Diencephalon (tissue), 1 donor: Measurements from ENCODE around the gene NAIF1. TPM values are rescaled to one million over a fixed set of nuclear protein-coding genes. Genes with fewer than 3 reads are reported as not detected.

Source experiments
- total RNA-seq: library from RNA; depleted of rRNA; stranded (reverse); fragments of >200 nt; gene quantifications from one replicate; pipeline ENCODE4 v1.2.3, GENCODE V29; 2014

NAIF1 gene
- 7.4 TPM for total RNA-seq

DNA sequence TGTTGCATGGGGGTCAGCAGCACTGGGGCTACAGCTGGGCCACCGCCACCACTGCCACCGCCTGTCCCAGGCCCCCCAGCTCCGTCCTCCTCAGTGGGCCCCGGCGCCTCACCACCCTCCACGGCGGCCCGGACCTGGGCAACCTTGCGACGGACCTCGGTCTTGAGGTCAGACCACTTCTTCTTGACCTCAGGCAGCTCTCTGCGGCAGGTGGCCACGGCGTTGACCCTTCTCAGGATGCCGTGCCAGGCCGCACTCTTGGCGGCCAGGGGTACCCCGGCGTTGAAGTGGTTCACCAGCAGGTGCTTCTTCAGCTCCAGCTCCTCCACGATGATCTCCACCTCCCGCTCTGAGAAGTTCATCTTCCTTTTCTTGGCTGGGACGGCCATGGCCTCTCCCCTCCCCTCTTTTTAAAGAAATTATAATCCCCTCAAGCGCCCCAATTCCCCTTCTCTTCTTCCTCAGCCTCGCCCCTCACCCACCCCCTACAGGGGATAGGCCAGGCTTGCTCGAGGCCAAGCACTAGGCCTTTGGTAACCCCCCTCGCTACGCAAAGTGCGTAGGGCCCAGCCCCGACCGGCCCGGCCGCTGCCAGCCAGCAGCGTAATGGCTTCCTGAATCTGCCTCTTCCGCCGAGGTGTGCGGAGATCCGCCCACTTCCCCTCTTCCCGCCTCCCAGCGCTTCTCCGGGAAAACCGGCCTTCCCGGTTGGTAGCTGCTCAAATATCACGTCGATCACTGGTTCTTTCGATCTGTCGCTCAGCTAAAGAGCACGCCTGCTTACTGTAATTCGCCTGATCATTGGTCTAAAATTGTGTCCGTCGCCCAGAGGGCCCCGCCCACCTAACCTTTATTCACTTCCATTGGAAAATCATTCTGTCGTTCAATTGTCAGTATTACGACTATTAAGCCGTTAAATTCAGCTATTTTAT is at the start of gene NAIF1:
Gene NAIF1 (minus strand): TSS at position 608 of the 932 bp plus-strand sequence. CDS start 219 bp downstream, at position 389.

DNA sequence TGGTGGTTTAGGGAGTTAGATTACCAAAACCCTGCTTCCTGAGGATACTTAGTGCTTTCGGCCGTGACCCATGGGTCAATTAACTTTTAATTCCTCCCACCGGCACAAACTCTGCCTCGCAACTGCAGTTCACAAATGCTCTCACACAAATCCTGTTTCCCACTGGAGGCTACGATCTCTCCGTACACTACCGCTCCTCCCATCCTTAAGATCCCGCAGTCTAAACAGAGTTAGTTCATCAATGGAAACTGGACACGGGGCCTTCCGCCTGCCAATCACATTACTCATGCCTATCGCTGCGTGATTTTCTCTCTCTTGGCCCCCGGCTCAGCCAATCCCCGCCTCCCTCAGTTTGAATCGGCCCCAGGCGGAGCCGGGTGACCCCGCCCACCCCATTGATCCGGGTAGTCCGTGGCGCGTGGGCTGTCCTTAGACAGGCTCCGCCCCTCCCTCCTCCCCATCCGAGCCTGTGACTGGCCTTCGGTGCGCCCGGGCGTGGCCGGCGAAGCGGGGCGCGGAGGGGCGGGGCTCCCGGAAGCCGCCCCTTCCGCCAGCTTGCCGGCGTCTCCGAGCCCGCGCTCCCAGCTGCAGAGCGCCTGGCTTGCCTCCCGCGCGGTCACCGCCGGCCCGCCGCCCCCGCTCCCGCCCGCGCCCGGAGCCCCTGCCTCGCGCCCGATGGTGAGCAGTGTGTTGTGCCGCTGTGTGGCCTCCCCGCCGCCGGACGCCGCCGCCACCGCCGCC is 695 bp upstream of the NAIF1 start, which contains the start of gene SLC25A25:
Gene SLC25A25 (plus strand): TSS at position 588 of the 741 bp plus-strand sequence. CDS start 88 bp downstream, at position 676.

Other genes with a start within 250 kb of the NAIF1 start
- gene ENG, start 212.7 kb downstream of the NAIF1 start, total RNA-seq, result 1.8 TPM
- gene AK1, start 189.6 kb downstream of the NAIF1 start, total RNA-seq, result 68.7 TPM
- gene ST6GALNAC6, start 167.7 kb downstream of the NAIF1 start, total RNA-seq, result 46.4 TPM
- gene ST6GALNAC4, start 150.3 kb downstream of the NAIF1 start, total RNA-seq, result 9.9 TPM
- 11.5 TPM for gene PIP5KL1, start 136.5 kb downstream of the NAIF1 start, total RNA-seq
- gene DPM2, start 129.5 kb downstream of the NAIF1 start, total RNA-seq, result 15.5 TPM
- 6.9 TPM for gene EEIG1, start 86.3 kb downstream of the NAIF1 start, total RNA-seq
- 35.8 TPM for gene SLC25A25, start 912 bp upstream of the NAIF1 start, total RNA-seq
- gene PTGES2, start 60.4 kb upstream of the NAIF1 start, total RNA-seq, result 56.5 TPM
- gene LCN2, start 82.1 kb upstream of the NAIF1 start, total RNA-seq, result not detected
- 62.7 TPM for gene BBLN, start 92.9 kb upstream of the NAIF1 start, total RNA-seq
- 22.6 TPM for gene CIZ1, start 124.3 kb upstream of the NAIF1 start, total RNA-seq
- gene DNM1, start 136.1 kb upstream of the NAIF1 start, total RNA-seq, result 155 TPM
- gene GOLGA2, start 208.7 kb upstream of the NAIF1 start, total RNA-seq, result 61.8 TPM
- gene SWI5, start 209.0 kb upstream of the NAIF1 start, total RNA-seq, result 8.5 TPM